ENCODE results near the gene RFX4.

DNA sequence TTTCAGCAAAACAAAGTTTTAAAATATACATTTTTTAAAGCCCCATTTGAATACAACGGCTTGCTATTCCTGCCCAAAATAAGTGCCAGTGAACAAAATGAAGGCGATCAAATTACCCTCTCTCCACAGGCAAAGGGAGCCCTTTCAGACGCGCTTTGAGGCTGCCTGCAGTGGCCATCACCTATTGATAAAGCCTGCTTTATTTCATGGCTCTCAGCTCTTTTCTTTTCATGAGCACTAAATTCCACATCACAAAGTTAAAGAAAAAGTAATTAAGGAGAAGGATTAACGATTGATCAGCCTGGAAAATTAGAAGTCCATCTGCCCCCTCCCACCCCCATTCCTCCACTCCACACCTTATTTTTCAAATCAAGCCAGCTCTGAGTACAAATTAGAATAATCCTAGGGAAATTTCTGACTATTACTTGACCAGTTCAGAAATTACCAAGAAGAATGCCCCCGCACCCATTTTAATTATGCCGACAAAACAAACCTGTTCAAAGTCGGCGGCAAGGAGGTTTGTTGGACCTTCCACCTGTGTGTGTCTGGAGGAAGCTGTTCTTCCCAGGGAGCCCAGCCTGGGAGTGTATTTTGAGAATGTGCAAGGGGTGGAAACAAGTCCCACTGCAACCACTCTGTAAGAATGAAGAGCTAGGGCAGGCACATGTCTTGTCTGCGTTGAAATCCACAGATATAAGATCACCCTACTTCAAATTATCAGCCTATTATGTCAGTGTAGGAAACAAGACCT, 127.5 kb downstream of the RFX4 start:
- TF ChIP-seq, protein P1, sequence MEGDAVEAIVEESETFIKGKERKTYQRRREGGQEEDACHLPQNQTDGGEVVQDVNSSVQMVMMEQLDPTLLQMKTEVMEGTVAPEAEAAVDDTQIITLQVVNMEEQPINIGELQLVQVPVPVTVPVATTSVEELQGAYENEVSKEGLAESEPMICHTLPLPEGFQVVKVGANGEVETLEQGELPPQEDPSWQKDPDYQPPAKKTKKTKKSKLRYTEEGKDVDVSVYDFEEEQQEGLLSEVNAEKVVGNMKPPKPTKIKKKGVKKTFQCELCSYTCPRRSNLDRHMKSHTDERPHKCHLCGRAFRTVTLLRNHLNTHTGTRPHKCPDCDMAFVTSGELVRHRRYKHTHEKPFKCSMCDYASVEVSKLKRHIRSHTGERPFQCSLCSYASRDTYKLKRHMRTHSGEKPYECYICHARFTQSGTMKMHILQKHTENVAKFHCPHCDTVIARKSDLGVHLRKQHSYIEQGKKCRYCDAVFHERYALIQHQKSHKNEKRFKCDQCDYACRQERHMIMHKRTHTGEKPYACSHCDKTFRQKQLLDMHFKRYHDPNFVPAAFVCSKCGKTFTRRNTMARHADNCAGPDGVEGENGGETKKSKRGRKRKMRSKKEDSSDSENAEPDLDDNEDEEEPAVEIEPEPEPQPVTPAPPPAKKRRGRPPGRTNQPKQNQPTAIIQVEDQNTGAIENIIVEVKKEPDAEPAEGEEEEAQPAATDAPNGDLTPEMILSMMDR (IDR thresholded peaks at IDR 0.05; ENCODE audit: control extremely low read depth in 1 of 3, insufficient read depth in 1 of 3, low read depth in 1 of 3, low read length in 3 of 3): no peak
- TF ChIP-seq CHD2 (IDR thresholded peaks at IDR 0.05; ENCODE audit: low read length): no peak
- TF ChIP-seq RBBP5 (IDR thresholded peaks at IDR 0.05; ENCODE audit: borderline replicate concordance, low read depth, low read length): no peak
- no peak for TF ChIP-seq CREB1 (IDR thresholded peaks at IDR 0.05)
- TF ChIP-seq NRF1 (IDR thresholded peaks at IDR 0.05; ENCODE audit: low read depth, low read length): no peak
- TF ChIP-seq POLR2A (IDR thresholded peaks at IDR 0.05; ENCODE audit: control extremely low read depth in 1 of 2, low read depth in 2 of 2, low read length in 2 of 2): no peak
